Endothelial cell of umbilical vein (primary cell): ENCODE results near the gene ADGRL3. TPM values are rescaled to one million over a fixed set of nuclear protein-coding genes. Genes with fewer than 3 reads are reported as not detected.

ENCODE experiments used
- BruUV-seq: library from RNA; stranded (reverse); fragments of 400-500 nt; replicated peaks from 2 replicates; lab custom pipeline; 2021; lab: Mats Ljungman, UMichigan
- CTCF ChIA-PET: fragments of 300-600, 350-600 bp; sonication (Branson Sonifier 250); formaldehyde crosslinking; loops from one replicate; lab custom pipeline; 2021; ENCODE audit warnings: antibody characterized with exemption, inconsistent platforms; lab: Charles Lee
- POLR2A ChIA-PET: fragments of 300-600, 350-600 bp; sonication (Branson Sonifier 250); formaldehyde crosslinking; loops from one replicate; lab custom pipeline; 2021; ENCODE audit warnings: antibody characterized with exemption, inconsistent platforms; lab: Charles Lee
- DNase-seq: peaks from one replicate; pipeline ENCODE4 v3.0.0-alpha.2; 2011; ENCODE audit warnings: low read depth, low spot score
- FAIRE-seq: peaks from 2 replicates; lab custom pipeline; 2011; peaks lifted over from hg19 to GRCh38; lab: Jason Lieb, UNC
- H2AFZ ChIP-seq: 2 replicates; pipeline ENCODE4 v1.6.0; 2012; ENCODE audit warnings: low read depth, low read length, control low read depth, inconsistent platforms
- H3K27ac ChIP-seq: 2 replicates; pipeline ENCODE4 v1.5.1; 2011; ENCODE audit warnings: low read depth, mild to moderate bottlenecking, control low read depth, low read length, moderate library complexity; ENCODE audit not compliant: insufficient read depth
- H3K27me3 ChIP-seq, 2 experiments: 2 replicates each; pipeline versions ENCODE4 v1.6.0 to v1.6.1; 2011; ENCODE audit warnings: low read length in 2 of 2, mixed read lengths in 1 of 2; ENCODE audit not compliant: control insufficient read depth in 2 of 2, insufficient read depth in 2 of 2
- H3K36me3 ChIP-seq, 2 experiments: 2 replicates in 1 of 2; 3 replicates in 1 of 2; pipeline ENCODE4 v1.5.1; 2011; ENCODE audit warnings: low read length in 2 of 2, mild to moderate bottlenecking in 1 of 2, moderate library complexity in 1 of 2; ENCODE audit not compliant: control insufficient read depth in 2 of 2, insufficient read depth in 2 of 2; ENCODE audit errors: extremely low read depth in 1 of 2
- H3K4me1 ChIP-seq: 3 replicates; pipeline ENCODE4 v1.5.1; 2011; ENCODE audit warnings: mild to moderate bottlenecking, low read length; ENCODE audit not compliant: control insufficient read depth, insufficient read depth; ENCODE audit errors: extremely low read depth
- H3K4me2 ChIP-seq: 2 replicates; pipeline ENCODE4 v1.6.1; 2011; ENCODE audit warnings: low read length, control low read depth, mixed read lengths; ENCODE audit not compliant: insufficient read depth
- H3K4me3 ChIP-seq, 3 experiments: fragments of 200-600 bp in 1 of 3; sonication (generic), shearing (Covaris generic) in 1 of 3; replicated peaks in 1 of 3; 2 replicates each; pipeline ENCODE4 v1.5.1; 2011 to 2016; ENCODE audit warnings: control low read depth in 3 of 3, low read length in 3 of 3, mild to moderate bottlenecking in 2 of 3, inconsistent platforms in 1 of 3, low read depth in 1 of 3, moderate library complexity in 1 of 3; ENCODE audit not compliant: insufficient read depth in 1 of 3
- H3K79me2 ChIP-seq: 2 replicates; pipeline ENCODE4 v1.6.0; 2012; ENCODE audit warnings: low read length, inconsistent platforms; ENCODE audit not compliant: control insufficient read depth, insufficient read depth
- H3K9ac ChIP-seq: replicated peaks from 2 replicates; pipeline ENCODE3; 2011; ENCODE audit warnings: low read length, control low read depth; ENCODE audit not compliant: insufficient read depth; ENCODE audit errors: extremely low read depth
- H3K9me1 ChIP-seq: replicated peaks from 3 replicates; pipeline ENCODE4 v1.6.0; 2011; ENCODE audit warnings: mild to moderate bottlenecking, low read length; ENCODE audit not compliant: control insufficient read depth, insufficient read depth; ENCODE audit errors: extremely low read depth
- H3K9me3 ChIP-seq: replicated peaks from 2 replicates; pipeline ENCODE4 v1.5.1; 2012; ENCODE audit warnings: low read length, inconsistent platforms; ENCODE audit not compliant: control insufficient read depth, insufficient read depth
- H4K20me1 ChIP-seq: replicated peaks from 2 replicates; pipeline ENCODE3; 2011; ENCODE audit warnings: mild to moderate bottlenecking, low read length; ENCODE audit not compliant: control insufficient read depth, insufficient read depth; ENCODE audit errors: extremely low read depth
- EZH2 ChIP-seq: IDR thresholded peaks from 2 replicates; pipeline ENCODE4 v1.6.1; 2012; ENCODE audit warnings: borderline replicate concordance, low read depth, mild to moderate bottlenecking, moderate library complexity, low read length, inconsistent platforms; ENCODE audit not compliant: severe bottlenecking
- FOS ChIP-seq: IDR thresholded peaks from 2 replicates; pipeline ENCODE4 v1.6.1; 2011; ENCODE audit warnings: mild to moderate bottlenecking, low read length, moderate library complexity, borderline replicate concordance; ENCODE audit not compliant: insufficient read depth
- GATA2 ChIP-seq: IDR thresholded peaks from 2 replicates; pipeline ENCODE4 v1.7.0; 2011; ENCODE audit warnings: low read depth, mild to moderate bottlenecking, moderate library complexity, mixed read lengths, low read length; ENCODE audit not compliant: insufficient read length, insufficient read depth
- JUN ChIP-seq: IDR thresholded peaks from 2 replicates; pipeline ENCODE4 v1.6.1; 2011; ENCODE audit warnings: borderline replicate concordance, low read depth; ENCODE audit not compliant: insufficient read length, insufficient read depth
- MYC ChIP-seq: IDR thresholded peaks from one replicate; pipeline ENCODE4 v1.6.1; 2011; ENCODE audit warnings: mild to moderate bottlenecking, low read depth, low read length
- POLR2A ChIP-seq: IDR thresholded peaks from 2 replicates; pipeline ENCODE4 v1.6.1; 2012; ENCODE audit warnings: low read depth, mild to moderate bottlenecking, control low read depth, low read length
- POLR2AphosphoS5 ChIP-seq: IDR thresholded peaks from 2 replicates; pipeline ENCODE4 v1.6.1; 2012; ENCODE audit warnings: low read depth, mild to moderate bottlenecking, control low read depth, low read length, moderate library complexity; ENCODE audit not compliant: insufficient read depth
- dilution Hi-C: fragments of 300-500 bp; cut with MboI; formaldehyde crosslinking; loops from one replicate; pipeline ENCODE4 v1.15.0; 2019; ENCODE audit warnings: low sequenced_read_pairs; ENCODE audit not compliant: extremely low pct_ligation_motif_present
- intact Hi-C: fragments of 100-400 bp; cut with micrococcal nuclease; formaldehyde crosslinking; loops from one replicate; pipeline ENCODE4 v1.10.0; 2022
- polyA plus RNA-seq, 4 experiments: library from polyadenylated mRNA; depleted of rRNA in 3 of 4; stranded (reverse) in 3 of 4; unstranded in 1 of 4; fragments of >200 nt; gene quantifications; 2 replicates each; pipeline versions ENCODE4 v1.2.1 to v1.2.3, GENCODE V29; 2011 to 2012; ENCODE audit warnings: missing spikeins in 1 of 4
- total RNA-seq: library from RNA; stranded (reverse); gene quantifications from 2 replicates; pipeline ENCODE4 v1.2.3, GENCODE V29; 2021
- TF ChIP-seq, protein P1 (sequence below), 2 donors: IDR thresholded peaks; 1 replicate in 1 of 2; 2 replicates in 1 of 2; pipeline ENCODE4 v1.5.1; 2011; ENCODE audit warnings: low read length in 2 of 2, mild to moderate bottlenecking in 2 of 2, moderate library complexity in 2 of 2, control low read depth in 1 of 2, inconsistent platforms in 1 of 2, low read depth in 1 of 2; ENCODE audit not compliant: insufficient read depth in 1 of 2; ENCODE audit errors: extremely low read depth in 1 of 2
- TF ChIP-seq, protein P2 (sequence below): IDR thresholded peaks from 2 replicates; pipeline ENCODE4 v1.6.1; 2011; ENCODE audit not compliant: insufficient read depth, insufficient read length

The ADGRL3 gene
- total and polyA plus RNA-seq, 2 donors (not counting 3 experiments of a cell fraction or from before 2014, with no cell fraction given): not detected

GRCh38 chr4:61254406-61254805 lies 54.3 kb downstream of the ADGRL3 start:
- no peak overlapping the region for H3K4me3 ChIP-seq
- no peaks in the 10 kb centered on the region for H3K36me3 ChIP-seq
- H3K79me2 ChIP-seq: no peaks in the 10 kb centered on the region
- no peaks in the 10 kb centered on the region for H3K4me1 ChIP-seq
- no peak overlapping the region for H3K9ac ChIP-seq
- no peak overlapping the region for H2AFZ ChIP-seq
- TF ChIP-seq JUN (no peak), POLR2AphosphoS5 (no peak)
- H4K20me1 ChIP-seq: no peaks in the 10 kb centered on the region
- H3K27me3 ChIP-seq: no peaks in the 10 kb centered on the region
- CTCF ChIA-PET: no interaction called here
- DNase-seq (no peak), FAIRE-seq (no peak)
- intact Hi-C loops: no loop called here
- no peaks in the 10 kb centered on the region for H3K9me1 ChIP-seq
- dilution Hi-C loops: no loop called here
- no TSS peak for BruUV-seq
- H3K9me3 ChIP-seq: no peaks in the 10 kb centered on the region
- no peak overlapping the region for H3K27ac ChIP-seq
- POLR2A ChIA-PET: no interaction called here
- no peak overlapping the region for H3K4me2 ChIP-seq

DNA sequence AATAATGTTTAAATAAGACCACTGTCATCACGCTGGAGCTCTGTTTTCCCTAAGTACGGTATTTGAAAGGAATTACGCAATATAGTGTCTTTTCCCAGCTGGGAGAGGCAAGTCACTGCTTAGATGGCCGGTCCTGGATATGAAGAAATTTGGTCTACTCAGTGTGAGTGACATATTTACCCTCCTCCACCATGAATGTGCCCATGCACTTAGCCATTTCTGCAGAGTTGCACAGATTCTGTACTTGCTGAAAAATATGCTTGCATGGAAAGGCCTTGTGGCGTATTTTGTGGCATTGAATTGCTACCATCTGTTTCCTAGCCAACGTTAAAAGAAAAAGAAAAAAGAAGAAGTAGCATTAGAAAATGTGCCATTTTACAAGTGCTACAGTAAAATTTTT lies 73.1 kb downstream of the ADGRL3 start:
- BruUV-seq: no TSS peak
- TF ChIP-seq FOS (no peak), POLR2AphosphoS5 (no peak), EZH2 (no peak), POLR2A (no peak), MYC (no peak), JUN (no peak), GATA2 (no peak)
- TF ChIP-seq, protein P1, sequence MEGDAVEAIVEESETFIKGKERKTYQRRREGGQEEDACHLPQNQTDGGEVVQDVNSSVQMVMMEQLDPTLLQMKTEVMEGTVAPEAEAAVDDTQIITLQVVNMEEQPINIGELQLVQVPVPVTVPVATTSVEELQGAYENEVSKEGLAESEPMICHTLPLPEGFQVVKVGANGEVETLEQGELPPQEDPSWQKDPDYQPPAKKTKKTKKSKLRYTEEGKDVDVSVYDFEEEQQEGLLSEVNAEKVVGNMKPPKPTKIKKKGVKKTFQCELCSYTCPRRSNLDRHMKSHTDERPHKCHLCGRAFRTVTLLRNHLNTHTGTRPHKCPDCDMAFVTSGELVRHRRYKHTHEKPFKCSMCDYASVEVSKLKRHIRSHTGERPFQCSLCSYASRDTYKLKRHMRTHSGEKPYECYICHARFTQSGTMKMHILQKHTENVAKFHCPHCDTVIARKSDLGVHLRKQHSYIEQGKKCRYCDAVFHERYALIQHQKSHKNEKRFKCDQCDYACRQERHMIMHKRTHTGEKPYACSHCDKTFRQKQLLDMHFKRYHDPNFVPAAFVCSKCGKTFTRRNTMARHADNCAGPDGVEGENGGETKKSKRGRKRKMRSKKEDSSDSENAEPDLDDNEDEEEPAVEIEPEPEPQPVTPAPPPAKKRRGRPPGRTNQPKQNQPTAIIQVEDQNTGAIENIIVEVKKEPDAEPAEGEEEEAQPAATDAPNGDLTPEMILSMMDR (IDR thresholded peaks at IDR 0.05; ENCODE audit: extremely low read depth in 1 of 2, insufficient read depth in 1 of 2, low read depth in 1 of 2, low read length in 2 of 2): no peak
- TF ChIP-seq, protein P2, sequence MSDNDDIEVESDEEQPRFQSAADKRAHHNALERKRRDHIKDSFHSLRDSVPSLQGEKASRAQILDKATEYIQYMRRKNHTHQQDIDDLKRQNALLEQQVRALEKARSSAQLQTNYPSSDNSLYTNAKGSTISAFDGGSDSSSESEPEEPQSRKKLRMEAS: no peak
- intact Hi-C loops: no loop called here

More for the DNA sequence above, 73.1 kb downstream of the ADGRL3 start:
- FAIRE-seq: no peak
- Histone ChIP-seq H3K27me3 (no peaks in the 10 kb centered on the region), H3K27ac (no peak overlapping the region), H2AFZ (no peak overlapping the region), H3K9me3 (no peaks in the 10 kb centered on the region), H3K79me2 (no peaks in the 10 kb centered on the region), H3K4me1 (no peaks in the 10 kb centered on the region), H3K4me3 (no peak overlapping the region), H3K9ac (no peak overlapping the region), H3K36me3 (no peaks in the 10 kb centered on the region), H4K20me1 (no peaks in the 10 kb centered on the region), H3K9me1 (no peaks in the 10 kb centered on the region), H3K4me2 (no peak overlapping the region)
- dilution Hi-C loops: no loop called here
- POLR2A ChIA-PET: no interaction called here
- DNase-seq: no peak
- CTCF ChIA-PET: no interaction called here
